PC-9 (cell line): ENCODE data around the gene GTPBP8. TPM values are rescaled to one million over a fixed set of nuclear protein-coding genes. Genes with fewer than 3 reads are reported as not detected.

ENCODE experiments used
- BruUV-seq: library from RNA; stranded (reverse); fragments of 400-500 nt; replicated peaks from 2 replicates; lab custom pipeline; 2021; lab: Mats Ljungman, UMichigan
- CTCF ChIA-PET: fragments of 300-600 bp; sonication (Branson Sonifier 250); formaldehyde crosslinking; loops from one replicate; lab custom pipeline; 2022; ENCODE audit warnings: antibody characterized with exemption; lab: Charles Lee
- POLR2A ChIA-PET: fragments of 300-600 bp; sonication (Branson Sonifier 250); formaldehyde crosslinking; loops from one replicate; lab custom pipeline; 2022; ENCODE audit warnings: antibody characterized with exemption; ENCODE audit not compliant: unreplicated experiment; lab: Charles Lee
- DNase-seq, 2 experiments: peaks; one replicate each; pipeline versions ENCODE4 v3.0.0 to v3.0.0-alpha.2; 2015 to 2022; ENCODE audit warnings: mixed read lengths in 1 of 2
- H2AFZ ChIP-seq: fragments of 200-600 bp; sonication (generic); 2 replicates; pipeline ENCODE4 v1.8.1; 2017; ENCODE audit warnings: antibody characterized with exemption
- H3F3A ChIP-seq: fragments of 200-600 bp; sonication (generic); 2 replicates; pipeline ENCODE4 v1.8.1; 2017; ENCODE audit warnings: antibody characterized with exemption, mild to moderate bottlenecking, low read depth; ENCODE audit not compliant: insufficient read depth
- H3K27ac ChIP-seq: fragments of 200-600 bp; sonication (generic); 2 replicates; pipeline ENCODE4 v1.6.1; 2016; ENCODE audit warnings: mixed run types
- H3K27me3 ChIP-seq: fragments of 200-600 bp; sonication (generic); 2 replicates; pipeline ENCODE4 v1.6.1; 2016; ENCODE audit warnings: low read depth, mixed run types; ENCODE audit not compliant: insufficient read depth
- H3K36me3 ChIP-seq: fragments of 200-600 bp; sonication (generic); 2 replicates; pipeline ENCODE4 v1.6.1; 2016; ENCODE audit warnings: low read depth, mixed run types
- H3K4me1 ChIP-seq: fragments of 200-600 bp; sonication (generic); replicated peaks from 2 replicates; pipeline ENCODE4 v1.6.1; 2016; ENCODE audit warnings: mixed run types; ENCODE audit not compliant: insufficient read depth
- H3K4me2 ChIP-seq: fragments of 200-600 bp; sonication (generic); 2 replicates; pipeline ENCODE4 v1.6.1; 2017; ENCODE audit warnings: mixed run types
- H3K4me3 ChIP-seq: fragments of 200-600 bp; sonication (generic); 2 replicates; pipeline ENCODE4 v1.6.1; 2016; ENCODE audit warnings: mixed run types
- H3K79me2 ChIP-seq: fragments of 200-600 bp; sonication (generic); 2 replicates; pipeline ENCODE4 v1.6.1; 2017; ENCODE audit warnings: low read depth, mixed run types
- H3K9me2 ChIP-seq: fragments of 200-600 bp; sonication (generic); 2 replicates; pipeline ENCODE4 v1.8.1; 2017; ENCODE audit warnings: mild to moderate bottlenecking; ENCODE audit not compliant: insufficient read depth
- H3K9me3 ChIP-seq: fragments of 200-600 bp; sonication (generic); 2 replicates; pipeline ENCODE4 v1.8.1; 2016; ENCODE audit warnings: low read depth; ENCODE audit not compliant: insufficient read depth
- H4K20me1 ChIP-seq: fragments of 200-600 bp; sonication (generic); 2 replicates; pipeline ENCODE4 v1.8.1; 2017; ENCODE audit not compliant: insufficient read depth
- CTCF ChIP-seq: fragments of 200-600 bp; sonication (generic); conservative IDR thresholded peaks from 2 replicates; pipeline ENCODE4 v1.6.1; 2017; ENCODE audit warnings: mixed run types, antibody characterized with exemption, mild to moderate bottlenecking, moderate library complexity
- EZH2 ChIP-seq: fragments of 200-600 bp; sonication (generic); IDR thresholded peaks from 2 replicates; pipeline ENCODE4 v1.8.0; 2017; ENCODE audit warnings: antibody characterized with exemption, low read depth
- intact Hi-C: fragments of 100-400 bp; cut with micrococcal nuclease; formaldehyde crosslinking; loops from one replicate; pipeline ENCODE4 v1.10.0; 2022; ENCODE audit not compliant: unreplicated experiment
- total RNA-seq: library from RNA; stranded (reverse); gene quantifications from 2 replicates; pipeline ENCODE4 v1.2.3, GENCODE V29; 2021

GTPBP8 gene
- total RNA-seq, 1 experiment from 2014 or later: 27.9 TPM

- Histone ChIP-seq H3K9me2 (no peaks in the 10 kb centered on the region), H3K9me3 (peaks cover 4% of the 10 kb centered on the region; the same call in 1 of the 2 replicates), H3F3A (no peaks in the 10 kb centered on the region), H3K27ac (no peak overlapping the region), H3K4me1 (peaks cover 14% of the 10 kb centered on the region), H2AFZ (no peak overlapping the region), H4K20me1 (no peaks in the 10 kb centered on the region; the same call in 1 of the 2 replicates), H3K79me2 (peaks cover 32% of the 10 kb centered on the region), H3K4me3 (no peak overlapping the region), H3K4me2 (no peak overlapping the region), H3K36me3 (peaks cover 5% of the 10 kb centered on the region; the same call in 1 of the 2 replicates), H3K27me3 (no peaks in the 10 kb centered on the region)
- BruUV-seq: no TSS peak
- no peak for TF ChIP-seq CTCF
- no peak for TF ChIP-seq EZH2
- intact Hi-C loops: no loop called here
- POLR2A ChIA-PET: no interaction called here
- DNase-seq: no peak
- CTCF ChIA-PET: no interaction called here
Observed at GRCh38 chr3:113021471-113021870, 30.7 kb downstream of the GTPBP8 start.

- no peak overlapping the region for H3K27ac ChIP-seq
- POLR2A ChIA-PET: no interaction called here
- intact Hi-C loops: no loop called here
- H3K79me2 ChIP-seq: no peaks in the 10 kb centered on the region
- no peaks in the 10 kb centered on the region for H4K20me1 ChIP-seq
- no peak overlapping the region for H2AFZ ChIP-seq
- H3K27me3 ChIP-seq: no peaks in the 10 kb centered on the region
- TF ChIP-seq CTCF (no peak), EZH2 (no peak)
- no TSS peak for BruUV-seq
- no peaks in the 10 kb centered on the region for H3K9me3 ChIP-seq
- H3K9me2 ChIP-seq: no peaks in the 10 kb centered on the region
- DNase-seq: no peak
- no peaks in the 10 kb centered on the region for H3F3A ChIP-seq
- H3K36me3 ChIP-seq: no peaks in the 10 kb centered on the region
- H3K4me2 ChIP-seq: no peak overlapping the region
- no peak overlapping the region for H3K4me3 ChIP-seq
- no peaks in the 10 kb centered on the region for H3K4me1 ChIP-seq
- CTCF ChIA-PET: interaction anchor here (0.7 kb wide), 1 partner anchor 54 kb away, joined by 14 read pairs; no protein-coding TSS in a partner anchor
Observed at GRCh38 chr3:113034011-113034410, 43.2 kb downstream of the GTPBP8 start.

- ChIA-PET CTCF (interaction anchor here (0.6 to 1.0 kb wide), 2 partner anchors 253 to 898 kb away, joined by 3 to 6 read pairs; no protein-coding TSS in a partner anchor), POLR2A (no interaction called here)
- Histone ChIP-seq H3K79me2 (no peaks in the 10 kb centered on the region), H3K4me3 (no peak overlapping the region), H3K27me3 (no peaks in the 10 kb centered on the region), H3K36me3 (no peaks in the 10 kb centered on the region), H2AFZ (no peak overlapping the region), H3K27ac (no peak overlapping the region), H3K9me3 (no peaks in the 10 kb centered on the region), H3K4me1 (no peaks in the 10 kb centered on the region), H4K20me1 (no peaks in the 10 kb centered on the region), H3F3A (no peaks in the 10 kb centered on the region), H3K9me2 (no peaks in the 10 kb centered on the region), H3K4me2 (no peak overlapping the region)
- peak; percentile 92 for TF ChIP-seq CTCF
- TF ChIP-seq EZH2: no peak
- BruUV-seq: no TSS peak
- peak; percentile 33 to 53 for DNase-seq
- intact Hi-C loops: loop anchor here (5.0 kb wide), 1 partner anchor 252 kb away; no protein-coding TSS in a partner anchor
Observed at GRCh38 chr3:113035387-113035982, 44.7 kb downstream of the GTPBP8 start.
